Endothelial cell of umbilical vein (primary cell): ENCODE results near the gene LRRC8D. TPM values are rescaled to one million over a fixed set of nuclear protein-coding genes. Genes with fewer than 3 reads are reported as not detected.

Experiments
- BruUV-seq: library from RNA; stranded (reverse); fragments of 400-500 nt; replicated peaks from 2 replicates; lab custom pipeline; 2021; lab: Mats Ljungman, UMichigan
- CTCF ChIA-PET: fragments of 300-600, 350-600 bp; sonication (Branson Sonifier 250); formaldehyde crosslinking; loops from one replicate; lab custom pipeline; 2021; ENCODE audit warnings: antibody characterized with exemption, inconsistent platforms; lab: Charles Lee
- POLR2A ChIA-PET: fragments of 300-600, 350-600 bp; sonication (Branson Sonifier 250); formaldehyde crosslinking; loops from one replicate; lab custom pipeline; 2021; ENCODE audit warnings: antibody characterized with exemption, inconsistent platforms; lab: Charles Lee
- DNase-seq: peaks from one replicate; pipeline ENCODE4 v3.0.0-alpha.2; 2011; ENCODE audit warnings: low read depth, low spot score
- FAIRE-seq: peaks from 2 replicates; lab custom pipeline; 2011; peaks lifted over from hg19 to GRCh38; lab: Jason Lieb, UNC
- H2AFZ ChIP-seq: 2 replicates; pipeline ENCODE4 v1.6.0; 2012; ENCODE audit warnings: low read depth, low read length, control low read depth, inconsistent platforms
- H3K27ac ChIP-seq: 2 replicates; pipeline ENCODE4 v1.5.1; 2011; ENCODE audit warnings: low read depth, mild to moderate bottlenecking, control low read depth, low read length, moderate library complexity; ENCODE audit not compliant: insufficient read depth
- H3K27me3 ChIP-seq, 2 experiments: 2 replicates each; pipeline versions ENCODE4 v1.6.0 to v1.6.1; 2011; ENCODE audit warnings: low read length in 2 of 2, mixed read lengths in 1 of 2; ENCODE audit not compliant: control insufficient read depth in 2 of 2, insufficient read depth in 2 of 2
- H3K36me3 ChIP-seq, 2 experiments: 2 replicates in 1 of 2; 3 replicates in 1 of 2; pipeline ENCODE4 v1.5.1; 2011; ENCODE audit warnings: low read length in 2 of 2, mild to moderate bottlenecking in 1 of 2, moderate library complexity in 1 of 2; ENCODE audit not compliant: control insufficient read depth in 2 of 2, insufficient read depth in 2 of 2; ENCODE audit errors: extremely low read depth in 1 of 2
- H3K4me1 ChIP-seq: 3 replicates; pipeline ENCODE4 v1.5.1; 2011; ENCODE audit warnings: mild to moderate bottlenecking, low read length; ENCODE audit not compliant: control insufficient read depth, insufficient read depth; ENCODE audit errors: extremely low read depth
- H3K4me2 ChIP-seq: 2 replicates; pipeline ENCODE4 v1.6.1; 2011; ENCODE audit warnings: low read length, control low read depth, mixed read lengths; ENCODE audit not compliant: insufficient read depth
- H3K4me3 ChIP-seq, 3 experiments: fragments of 200-600 bp in 1 of 3; sonication (generic), shearing (Covaris generic) in 1 of 3; replicated peaks in 1 of 3; 2 replicates each; pipeline ENCODE4 v1.5.1; 2011 to 2016; ENCODE audit warnings: control low read depth in 3 of 3, low read length in 3 of 3, mild to moderate bottlenecking in 2 of 3, inconsistent platforms in 1 of 3, low read depth in 1 of 3, moderate library complexity in 1 of 3; ENCODE audit not compliant: insufficient read depth in 1 of 3
- H3K79me2 ChIP-seq: 2 replicates; pipeline ENCODE4 v1.6.0; 2012; ENCODE audit warnings: low read length, inconsistent platforms; ENCODE audit not compliant: control insufficient read depth, insufficient read depth
- H3K9ac ChIP-seq: replicated peaks from 2 replicates; pipeline ENCODE3; 2011; ENCODE audit warnings: low read length, control low read depth; ENCODE audit not compliant: insufficient read depth; ENCODE audit errors: extremely low read depth
- H3K9me1 ChIP-seq: replicated peaks from 3 replicates; pipeline ENCODE4 v1.6.0; 2011; ENCODE audit warnings: mild to moderate bottlenecking, low read length; ENCODE audit not compliant: control insufficient read depth, insufficient read depth; ENCODE audit errors: extremely low read depth
- H3K9me3 ChIP-seq: replicated peaks from 2 replicates; pipeline ENCODE4 v1.5.1; 2012; ENCODE audit warnings: low read length, inconsistent platforms; ENCODE audit not compliant: control insufficient read depth, insufficient read depth
- H4K20me1 ChIP-seq: replicated peaks from 2 replicates; pipeline ENCODE3; 2011; ENCODE audit warnings: mild to moderate bottlenecking, low read length; ENCODE audit not compliant: control insufficient read depth, insufficient read depth; ENCODE audit errors: extremely low read depth
- CTCF ChIP-seq, 2 donors: IDR thresholded peaks; 1 replicate in 1 of 2; 2 replicates in 1 of 2; pipeline ENCODE4 v1.5.1; 2011; ENCODE audit warnings: low read length in 2 of 2, mild to moderate bottlenecking in 2 of 2, moderate library complexity in 2 of 2, control low read depth in 1 of 2, inconsistent platforms in 1 of 2, low read depth in 1 of 2; ENCODE audit not compliant: insufficient read depth in 1 of 2; ENCODE audit errors: extremely low read depth in 1 of 2
- EZH2 ChIP-seq: IDR thresholded peaks from 2 replicates; pipeline ENCODE4 v1.6.1; 2012; ENCODE audit warnings: borderline replicate concordance, low read depth, mild to moderate bottlenecking, moderate library complexity, low read length, inconsistent platforms; ENCODE audit not compliant: severe bottlenecking
- FOS ChIP-seq: IDR thresholded peaks from 2 replicates; pipeline ENCODE4 v1.6.1; 2011; ENCODE audit warnings: mild to moderate bottlenecking, low read length, moderate library complexity, borderline replicate concordance; ENCODE audit not compliant: insufficient read depth
- GATA2 ChIP-seq: IDR thresholded peaks from 2 replicates; pipeline ENCODE4 v1.7.0; 2011; ENCODE audit warnings: low read depth, mild to moderate bottlenecking, moderate library complexity, mixed read lengths, low read length; ENCODE audit not compliant: insufficient read length, insufficient read depth
- JUN ChIP-seq: IDR thresholded peaks from 2 replicates; pipeline ENCODE4 v1.6.1; 2011; ENCODE audit warnings: borderline replicate concordance, low read depth; ENCODE audit not compliant: insufficient read length, insufficient read depth
- MAX ChIP-seq: IDR thresholded peaks from 2 replicates; pipeline ENCODE4 v1.6.1; 2011; ENCODE audit not compliant: insufficient read depth, insufficient read length
- MYC ChIP-seq: IDR thresholded peaks from one replicate; pipeline ENCODE4 v1.6.1; 2011; ENCODE audit warnings: mild to moderate bottlenecking, low read depth, low read length
- POLR2A ChIP-seq: IDR thresholded peaks from 2 replicates; pipeline ENCODE4 v1.6.1; 2012; ENCODE audit warnings: low read depth, mild to moderate bottlenecking, control low read depth, low read length
- POLR2AphosphoS5 ChIP-seq: IDR thresholded peaks from 2 replicates; pipeline ENCODE4 v1.6.1; 2012; ENCODE audit warnings: low read depth, mild to moderate bottlenecking, control low read depth, low read length, moderate library complexity; ENCODE audit not compliant: insufficient read depth
- dilution Hi-C: fragments of 300-500 bp; cut with MboI; formaldehyde crosslinking; loops from one replicate; pipeline ENCODE4 v1.15.0; 2019; ENCODE audit warnings: low sequenced_read_pairs; ENCODE audit not compliant: extremely low pct_ligation_motif_present
- intact Hi-C: fragments of 100-400 bp; cut with micrococcal nuclease; formaldehyde crosslinking; loops from one replicate; pipeline ENCODE4 v1.10.0; 2022
- polyA plus RNA-seq, 4 experiments: library from polyadenylated mRNA; depleted of rRNA in 3 of 4; stranded (reverse) in 3 of 4; unstranded in 1 of 4; fragments of >200 nt; gene quantifications; 2 replicates each; pipeline versions ENCODE4 v1.2.1 to v1.2.3, GENCODE V29; 2011 to 2012; ENCODE audit warnings: missing spikeins in 1 of 4
- total RNA-seq: library from RNA; stranded (reverse); gene quantifications from 2 replicates; pipeline ENCODE4 v1.2.3, GENCODE V29; 2021

LRRC8D gene
- total and polyA plus RNA-seq, 2 donors (not counting 3 experiments of a cell fraction or from before 2014, with no cell fraction given): 31.9 to 37.7 TPM

GRCh38 chr1:89883030-89883379 lies 62.2 kb downstream of the LRRC8D start:
- Histone ChIP-seq H3K4me1 (peaks cover 45% of the 10 kb centered on the region), H3K9me3 (peaks cover 3% of the 10 kb centered on the region), H3K4me3 (no peak overlapping the region), H3K4me2 (no peak overlapping the region), H2AFZ (no peak overlapping the region), H3K79me2 (peaks cover 11% of the 10 kb centered on the region), H3K27me3 (no peaks in the 10 kb centered on the region), H4K20me1 (no peaks in the 10 kb centered on the region), H3K9me1 (no peaks in the 10 kb centered on the region), H3K36me3 (no peaks in the 10 kb centered on the region), H3K9ac (no peak overlapping the region), H3K27ac (no peak overlapping the region)
- TF ChIP-seq POLR2AphosphoS5 (no peak), GATA2 (no peak), MYC (no peak), FOS (no peak), POLR2A (no peak), EZH2 (no peak), CTCF (IDR thresholded peaks at IDR 0.05; ENCODE audit: extremely low read depth in 1 of 2, insufficient read depth in 1 of 2, low read depth in 1 of 2, low read length in 2 of 2) (no peak), JUN (no peak), MAX (no peak)
- FAIRE-seq: no peak
- ChIA-PET CTCF (no interaction called here), POLR2A (no interaction called here)
- DNase-seq: no peak
- BruUV-seq: no TSS peak
- dilution Hi-C loops: no loop called here
- intact Hi-C loops: no loop called here
